GM23338 (cell line): ENCODE data around the gene UBE2E2. TPM values are rescaled to one million over a fixed set of nuclear protein-coding genes. Genes with fewer than 3 reads are reported as not detected.

Experiments
- ATAC-seq: fragments of 200-7000 bp; cut with Tn5 transposase; 3 replicates; pipeline ENCODE4 v1.9.1; 2020
- DNase-seq: peaks from one replicate; pipeline ENCODE4 v3.0.0-alpha.2; 2015; ENCODE audit warnings: low spot score
- H2AFZ ChIP-seq: fragments of 200-600 bp; sonication (generic); 2 replicates; pipeline ENCODE4 v1.8.0; 2016; ENCODE audit warnings: antibody characterized with exemption, mild to moderate bottlenecking, moderate library complexity
- H3F3A ChIP-seq: fragments of 200-600 bp; sonication (generic); replicated peaks from 2 replicates; pipeline ENCODE4 v1.8.0; 2017; ENCODE audit warnings: antibody characterized with exemption, mixed run types, low read depth
- H3K27ac ChIP-seq: fragments of 200-600 bp; sonication (generic); 2 replicates; pipeline ENCODE4 v1.6.1; 2016; ENCODE audit warnings: low read depth
- H3K27me3 ChIP-seq: fragments of 200-600 bp; sonication (generic); 2 replicates; pipeline ENCODE4 v1.8.0; 2016; ENCODE audit warnings: mild to moderate bottlenecking, mixed run types, moderate library complexity; ENCODE audit not compliant: insufficient read depth
- H3K36me3 ChIP-seq: fragments of 200-600 bp; sonication (generic); 2 replicates; pipeline ENCODE4 v1.8.0; 2016; ENCODE audit warnings: mild to moderate bottlenecking; ENCODE audit not compliant: insufficient read depth
- H3K4me1 ChIP-seq: fragments of 200-600 bp; sonication (generic); 2 replicates; pipeline ENCODE4 v1.8.0; 2016; ENCODE audit warnings: mild to moderate bottlenecking, moderate library complexity; ENCODE audit not compliant: insufficient read depth
- H3K4me2 ChIP-seq: fragments of 200-600 bp; sonication (generic); 2 replicates; pipeline ENCODE4 v1.7.1; 2017; ENCODE audit warnings: mixed run types
- H3K4me3 ChIP-seq: fragments of 200-600 bp; sonication (generic); 2 replicates; pipeline ENCODE4 v1.6.1; 2016; ENCODE audit warnings: mixed run types
- H3K79me2 ChIP-seq: fragments of 200-600 bp; sonication (generic); replicated peaks from 2 replicates; pipeline ENCODE4 v1.8.0; 2017; ENCODE audit warnings: mild to moderate bottlenecking; ENCODE audit not compliant: insufficient read depth
- H3K9me2 ChIP-seq: fragments of 200-600 bp; sonication (generic); 2 replicates; pipeline ENCODE4 v1.8.0; 2017; ENCODE audit not compliant: insufficient read depth
- H4K20me1 ChIP-seq: fragments of 200-600 bp; sonication (generic); replicated peaks from 2 replicates; pipeline ENCODE4 v1.8.0; 2017; ENCODE audit warnings: mild to moderate bottlenecking; ENCODE audit not compliant: insufficient read depth
- H3K27ac Mint-ChIP-seq: 2 replicates; pipeline ENCODE4 v1.8.0; 2020; ENCODE audit warnings: inconsistent platforms, mild to moderate bottlenecking, moderate library complexity, mixed read lengths
- H3K27me3 Mint-ChIP-seq: 3 replicates; pipeline ENCODE4 v1.8.0; 2022; ENCODE audit warnings: low read depth, mild to moderate bottlenecking, moderate library complexity, mixed read lengths, inconsistent platforms; ENCODE audit not compliant: insufficient read depth, poor library complexity
- H3K36me3 Mint-ChIP-seq: 3 replicates; pipeline ENCODE4 v1.8.0; 2021; ENCODE audit warnings: low read depth, mild to moderate bottlenecking, inconsistent platforms, moderate library complexity, mixed read lengths
- H3K4me1 Mint-ChIP-seq: 3 replicates; pipeline ENCODE4 v1.8.0; 2020; ENCODE audit warnings: mild to moderate bottlenecking, inconsistent platforms, mixed read lengths
- H3K4me3 Mint-ChIP-seq: 3 replicates; pipeline ENCODE4 v1.8.0; 2021; ENCODE audit warnings: moderate library complexity, mild to moderate bottlenecking, inconsistent platforms, mixed read lengths
- H3K9me3 Mint-ChIP-seq: 3 replicates; pipeline ENCODE4 v1.8.0; 2020; ENCODE audit warnings: moderate library complexity, mild to moderate bottlenecking, inconsistent platforms, mixed read lengths
- CREB1 ChIP-seq: fragments of 250-450 bp; sonication (Bioruptor Pico); IDR thresholded peaks from 2 replicates; pipeline ENCODE4 v1.5.0; 2020; ENCODE audit warnings: low read depth, mild to moderate bottlenecking, moderate library complexity
- EZH2 ChIP-seq: fragments of 200-600 bp; sonication (generic); IDR thresholded peaks from one replicate; pipeline ENCODE4 v1.8.0; 2017; ENCODE audit warnings: antibody characterized with exemption, mild to moderate bottlenecking, low read depth; ENCODE audit not compliant: unreplicated experiment
- NANOG ChIP-seq: IDR thresholded peaks from 2 replicates; pipeline ENCODE4 v1.6.1; 2016; ENCODE audit warnings: antibody characterized with exemption, borderline replicate concordance
- STAT1 ChIP-seq: IDR thresholded peaks from one replicate; pipeline ENCODE4 v1.6.1; 2016; ENCODE audit warnings: antibody characterized with exemption; ENCODE audit not compliant: unreplicated experiment
- ZNF331 ChIP-seq: fragments of 250-450 bp; sonication (Bioruptor Pico); IDR thresholded peaks from 2 replicates; pipeline ENCODE4 v1.5.0; 2020; ENCODE audit warnings: low read depth, mild to moderate bottlenecking, moderate library complexity
- polyA plus RNA-seq: library from polyadenylated mRNA; unstranded; fragments of >200 nt; fragmentation: Nextera tagmentation; extraction: Ambion mirVana; gene quantifications from 2 replicates; pipeline ENCODE4 v1.2.1, GENCODE V29; 2016
- total RNA-seq: library from RNA; depleted of rRNA; stranded (reverse); fragments of >200 nt; shearing (Covaris generic); gene quantifications from 2 replicates; pipeline ENCODE4 v1.2.3, GENCODE V29; 2014
- TF ChIP-seq, protein P1 (sequence below): fragments of 250-450 bp; sonication (Bioruptor Pico); IDR thresholded peaks from 2 replicates; pipeline ENCODE4 v1.5.0; 2020; ENCODE audit warnings: mild to moderate bottlenecking, moderate library complexity
- TF ChIP-seq, protein P2 (sequence below): IDR thresholded peaks from one replicate; pipeline ENCODE4 v1.6.1; 2018; ENCODE audit warnings: antibody characterized with exemption; ENCODE audit not compliant: unreplicated experiment
- TF ChIP-seq, protein P3 (sequence below): IDR thresholded peaks from 2 replicates; pipeline ENCODE4 v1.6.1; 2016; ENCODE audit warnings: antibody characterized with exemption

The UBE2E2 gene
- total and polyA plus RNA-seq, 2 experiments from 2014 or later: 86.9 to 169 TPM

DNA sequence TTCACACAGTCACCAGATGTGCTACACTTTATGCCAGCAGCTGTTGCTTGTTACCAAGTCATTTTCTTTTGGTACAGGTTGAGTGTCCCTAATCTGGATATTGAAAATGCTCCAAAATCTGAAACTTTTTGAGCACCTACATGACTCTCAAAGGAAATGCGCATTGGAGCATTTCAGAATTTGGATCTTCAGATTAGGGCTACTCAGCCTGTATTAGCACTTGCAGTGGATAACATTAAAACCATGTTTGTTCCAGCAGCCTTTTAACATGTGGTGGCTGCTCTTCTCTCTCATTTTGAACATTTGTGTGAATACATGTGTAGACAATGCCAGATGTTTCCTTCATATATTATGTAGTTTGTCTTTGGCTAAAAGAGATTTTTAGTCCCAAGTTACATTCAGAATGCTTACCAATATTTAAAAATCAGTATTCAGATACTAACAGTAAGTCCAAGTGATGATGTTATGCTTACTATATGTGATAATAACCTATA lies 371.7 kb downstream of the UBE2E2 start (continued):
- TF ChIP-seq, protein P1, sequence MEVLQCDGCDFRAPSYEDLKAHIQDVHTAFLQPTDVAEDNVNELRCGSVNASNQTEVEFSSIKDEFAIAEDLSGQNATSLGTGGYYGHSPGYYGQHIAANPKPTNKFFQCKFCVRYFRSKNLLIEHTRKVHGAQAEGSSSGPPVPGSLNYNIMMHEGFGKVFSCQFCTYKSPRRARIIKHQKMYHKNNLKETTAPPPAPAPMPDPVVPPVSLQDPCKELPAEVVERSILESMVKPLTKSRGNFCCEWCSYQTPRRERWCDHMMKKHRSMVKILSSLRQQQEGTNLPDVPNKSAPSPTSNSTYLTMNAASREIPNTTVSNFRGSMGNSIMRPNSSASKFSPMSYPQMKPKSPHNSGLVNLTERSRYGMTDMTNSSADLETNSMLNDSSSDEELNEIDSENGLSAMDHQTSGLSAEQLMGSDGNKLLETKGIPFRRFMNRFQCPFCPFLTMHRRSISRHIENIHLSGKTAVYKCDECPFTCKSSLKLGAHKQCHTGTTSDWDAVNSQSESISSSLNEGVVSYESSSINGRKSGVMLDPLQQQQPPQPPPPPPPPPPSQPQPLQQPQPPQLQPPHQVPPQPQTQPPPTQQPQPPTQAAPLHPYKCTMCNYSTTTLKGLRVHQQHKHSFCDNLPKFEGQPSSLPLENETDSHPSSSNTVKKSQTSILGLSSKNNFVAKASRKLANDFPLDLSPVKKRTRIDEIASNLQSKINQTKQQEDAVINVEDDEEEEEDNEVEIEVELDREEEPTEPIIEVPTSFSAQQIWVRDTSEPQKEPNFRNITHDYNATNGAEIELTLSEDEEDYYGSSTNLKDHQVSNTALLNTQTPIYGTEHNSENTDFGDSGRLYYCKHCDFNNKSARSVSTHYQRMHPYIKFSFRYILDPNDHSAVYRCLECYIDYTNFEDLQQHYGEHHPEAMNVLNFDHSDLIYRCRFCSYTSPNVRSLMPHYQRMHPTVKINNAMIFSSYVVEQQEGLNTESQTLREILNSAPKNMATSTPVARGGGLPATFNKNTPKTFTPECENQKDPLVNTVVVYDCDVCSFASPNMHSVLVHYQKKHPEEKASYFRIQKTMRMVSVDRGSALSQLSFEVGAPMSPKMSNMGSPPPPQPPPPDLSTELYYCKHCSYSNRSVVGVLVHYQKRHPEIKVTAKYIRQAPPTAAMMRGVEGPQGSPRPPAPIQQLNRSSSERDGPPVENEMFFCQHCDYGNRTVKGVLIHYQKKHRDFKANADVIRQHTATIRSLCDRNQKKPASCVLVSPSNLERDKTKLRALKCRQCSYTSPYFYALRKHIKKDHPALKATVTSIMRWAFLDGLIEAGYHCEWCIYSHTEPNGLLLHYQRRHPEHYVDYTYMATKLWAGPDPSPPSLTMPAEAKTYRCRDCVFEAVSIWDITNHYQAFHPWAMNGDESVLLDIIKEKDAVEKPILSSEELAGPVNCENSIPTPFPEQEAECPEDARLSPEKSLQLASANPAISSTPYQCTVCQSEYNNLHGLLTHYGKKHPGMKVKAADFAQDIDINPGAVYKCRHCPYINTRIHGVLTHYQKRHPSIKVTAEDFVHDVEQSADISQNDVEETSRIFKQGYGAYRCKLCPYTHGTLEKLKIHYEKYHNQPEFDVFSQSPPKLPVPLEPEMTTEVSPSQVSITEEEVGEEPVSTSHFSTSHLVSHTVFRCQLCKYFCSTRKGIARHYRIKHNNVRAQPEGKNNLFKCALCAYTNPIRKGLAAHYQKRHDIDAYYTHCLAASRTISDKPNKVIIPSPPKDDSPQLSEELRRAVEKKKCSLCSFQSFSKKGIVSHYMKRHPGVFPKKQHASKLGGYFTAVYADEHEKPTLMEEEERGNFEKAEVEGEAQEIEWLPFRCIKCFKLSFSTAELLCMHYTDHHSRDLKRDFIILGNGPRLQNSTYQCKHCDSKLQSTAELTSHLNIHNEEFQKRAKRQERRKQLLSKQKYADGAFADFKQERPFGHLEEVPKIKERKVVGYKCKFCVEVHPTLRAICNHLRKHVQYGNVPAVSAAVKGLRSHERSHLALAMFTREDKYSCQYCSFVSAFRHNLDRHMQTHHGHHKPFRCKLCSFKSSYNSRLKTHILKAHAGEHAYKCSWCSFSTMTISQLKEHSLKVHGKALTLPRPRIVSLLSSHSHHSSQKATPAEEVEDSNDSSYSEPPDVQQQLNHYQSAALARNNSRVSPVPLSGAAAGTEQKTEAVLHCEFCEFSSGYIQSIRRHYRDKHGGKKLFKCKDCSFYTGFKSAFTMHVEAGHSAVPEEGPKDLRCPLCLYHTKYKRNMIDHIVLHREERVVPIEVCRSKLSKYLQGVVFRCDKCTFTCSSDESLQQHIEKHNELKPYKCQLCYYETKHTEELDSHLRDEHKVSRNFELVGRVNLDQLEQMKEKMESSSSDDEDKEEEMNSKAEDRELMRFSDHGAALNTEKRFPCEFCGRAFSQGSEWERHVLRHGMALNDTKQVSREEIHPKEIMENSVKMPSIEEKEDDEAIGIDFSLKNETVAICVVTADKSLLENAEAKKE (CRISPR knock-in tag): no peak
- TF ChIP-seq CREB1 (CRISPR knock-in tag): no peak
- TF ChIP-seq NANOG: no peak

DNA sequence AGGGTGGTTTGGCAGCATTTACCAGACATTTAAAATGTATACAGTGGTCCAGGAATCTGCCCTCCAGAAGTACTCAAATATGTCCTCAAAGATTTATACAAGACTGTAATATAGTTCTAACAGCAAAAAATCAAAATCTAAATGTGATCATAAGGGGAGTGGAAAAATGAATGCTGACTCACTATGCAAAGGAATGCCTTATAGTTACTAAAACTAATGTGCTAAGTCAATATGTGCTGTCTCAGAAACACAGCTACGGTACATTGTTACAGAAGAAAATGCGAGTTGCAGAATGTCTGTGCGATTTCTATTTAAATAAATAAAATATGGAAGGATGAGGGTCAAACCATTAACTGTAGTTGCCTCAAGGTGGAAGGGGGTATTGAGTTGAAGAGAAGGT lies 372.6 kb downstream of the UBE2E2 start:
- H3K4me3 Mint-ChIP-seq: no peak overlapping the region
- DNase-seq (no peak), ATAC-seq (no peak)
- H3K4me3 ChIP-seq: no peak overlapping the region
- 0 out of 2 replicates have a peak, but pooled peaks cover 8% of the 10 kb centered on the region for H3K4me1 ChIP-seq
- no peaks in the 10 kb centered on the region for H3K36me3 ChIP-seq
- no peaks in the 10 kb centered on the region for H3K9me2 ChIP-seq
- no peak overlapping the region; the same call in 1 of the 2 replicates for H3K27ac Mint-ChIP-seq
- no peak overlapping the region for H3K27ac ChIP-seq
- H3K4me2 ChIP-seq: no peak overlapping the region
- no peaks in the 10 kb centered on the region; the same call in 2 of the 3 replicates for H3K9me3 Mint-ChIP-seq
- peaks cover 3% of the 10 kb centered on the region; the same call in 2 of the 3 replicates for H3K4me1 Mint-ChIP-seq
- no peaks in the 10 kb centered on the region for H3K27me3 Mint-ChIP-seq
- no peaks in the 10 kb centered on the region for H3K79me2 ChIP-seq
- no peak overlapping the region for H2AFZ ChIP-seq
- H3K27me3 ChIP-seq: no peaks in the 10 kb centered on the region
- no peaks in the 10 kb centered on the region for H4K20me1 ChIP-seq
- H3F3A ChIP-seq: no peaks in the 10 kb centered on the region
- H3K36me3 Mint-ChIP-seq: no peaks in the 10 kb centered on the region
- TF ChIP-seq STAT1 (no peak), CREB1 (CRISPR knock-in tag) (no peak), ZNF331 (CRISPR knock-in tag) (no peak), NANOG (no peak), EZH2 (no peak)
- TF ChIP-seq, protein P2, sequence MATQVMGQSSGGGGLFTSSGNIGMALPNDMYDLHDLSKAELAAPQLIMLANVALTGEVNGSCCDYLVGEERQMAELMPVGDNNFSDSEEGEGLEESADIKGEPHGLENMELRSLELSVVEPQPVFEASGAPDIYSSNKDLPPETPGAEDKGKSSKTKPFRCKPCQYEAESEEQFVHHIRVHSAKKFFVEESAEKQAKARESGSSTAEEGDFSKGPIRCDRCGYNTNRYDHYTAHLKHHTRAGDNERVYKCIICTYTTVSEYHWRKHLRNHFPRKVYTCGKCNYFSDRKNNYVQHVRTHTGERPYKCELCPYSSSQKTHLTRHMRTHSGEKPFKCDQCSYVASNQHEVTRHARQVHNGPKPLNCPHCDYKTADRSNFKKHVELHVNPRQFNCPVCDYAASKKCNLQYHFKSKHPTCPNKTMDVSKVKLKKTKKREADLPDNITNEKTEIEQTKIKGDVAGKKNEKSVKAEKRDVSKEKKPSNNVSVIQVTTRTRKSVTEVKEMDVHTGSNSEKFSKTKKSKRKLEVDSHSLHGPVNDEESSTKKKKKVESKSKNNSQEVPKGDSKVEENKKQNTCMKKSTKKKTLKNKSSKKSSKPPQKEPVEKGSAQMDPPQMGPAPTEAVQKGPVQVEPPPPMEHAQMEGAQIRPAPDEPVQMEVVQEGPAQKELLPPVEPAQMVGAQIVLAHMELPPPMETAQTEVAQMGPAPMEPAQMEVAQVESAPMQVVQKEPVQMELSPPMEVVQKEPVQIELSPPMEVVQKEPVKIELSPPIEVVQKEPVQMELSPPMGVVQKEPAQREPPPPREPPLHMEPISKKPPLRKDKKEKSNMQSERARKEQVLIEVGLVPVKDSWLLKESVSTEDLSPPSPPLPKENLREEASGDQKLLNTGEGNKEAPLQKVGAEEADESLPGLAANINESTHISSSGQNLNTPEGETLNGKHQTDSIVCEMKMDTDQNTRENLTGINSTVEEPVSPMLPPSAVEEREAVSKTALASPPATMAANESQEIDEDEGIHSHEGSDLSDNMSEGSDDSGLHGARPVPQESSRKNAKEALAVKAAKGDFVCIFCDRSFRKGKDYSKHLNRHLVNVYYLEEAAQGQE: no peak
- TF ChIP-seq, protein P3, sequence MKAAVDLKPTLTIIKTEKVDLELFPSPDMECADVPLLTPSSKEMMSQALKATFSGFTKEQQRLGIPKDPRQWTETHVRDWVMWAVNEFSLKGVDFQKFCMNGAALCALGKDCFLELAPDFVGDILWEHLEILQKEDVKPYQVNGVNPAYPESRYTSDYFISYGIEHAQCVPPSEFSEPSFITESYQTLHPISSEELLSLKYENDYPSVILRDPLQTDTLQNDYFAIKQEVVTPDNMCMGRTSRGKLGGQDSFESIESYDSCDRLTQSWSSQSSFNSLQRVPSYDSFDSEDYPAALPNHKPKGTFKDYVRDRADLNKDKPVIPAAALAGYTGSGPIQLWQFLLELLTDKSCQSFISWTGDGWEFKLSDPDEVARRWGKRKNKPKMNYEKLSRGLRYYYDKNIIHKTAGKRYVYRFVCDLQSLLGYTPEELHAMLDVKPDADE: no peak
